ENCODE results near the gene DUSP28.
"Not testable (repeated sequence)": the region's sequence is repeated elsewhere in the genome, so short reads cannot be mapped to it uniquely, and the experiment has no call there.

Gene DUSP28

DNA sequence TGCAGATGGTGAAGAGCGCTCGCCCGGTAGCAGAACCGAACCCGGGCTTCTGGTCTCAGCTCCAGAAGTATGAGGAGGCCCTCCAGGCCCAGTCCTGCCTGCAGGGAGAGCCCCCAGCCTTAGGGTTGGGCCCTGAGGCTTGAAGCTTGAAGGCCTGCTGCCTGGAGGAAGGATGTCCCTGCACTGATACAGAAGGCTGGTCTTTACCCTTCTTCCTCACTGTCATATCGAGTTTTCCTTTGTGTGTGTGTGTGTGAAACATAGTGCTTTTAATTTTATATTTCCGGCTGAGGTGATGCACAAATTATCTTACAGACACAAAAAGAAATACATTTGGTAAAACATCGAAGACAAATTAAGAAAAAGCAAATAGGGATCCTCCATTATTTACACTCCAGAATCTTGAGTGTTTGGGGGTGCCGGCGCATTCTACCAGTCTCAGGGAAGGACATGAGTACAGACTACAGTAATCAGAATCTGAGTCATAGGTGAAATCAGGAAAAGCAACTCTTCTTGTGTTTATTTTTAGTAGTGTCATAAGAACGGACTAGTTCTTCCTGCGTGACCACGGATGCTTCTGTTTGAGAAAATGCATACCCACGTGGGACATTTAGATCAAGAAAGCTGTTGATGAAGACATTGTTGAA lies 1.3 kb downstream of the DUSP28 start:
- DNase-seq: peak; percentile 67 to 90 (median 83)

- not testable (repeated sequence) for DNase-seq
These were observed 3.1 kb downstream of the DUSP28 start for GRCh38 chr2:240563231-240563630.

- DNase-seq: no peak
These were observed 3.9 kb downstream of the DUSP28 start for GRCh38 chr2:240563951-240564560.

- peak in 1 of 3 donors; percentile 22 for DNase-seq
These were observed 4.6 kb downstream of the DUSP28 start for GRCh38 chr2:240564561-240565332.

DNA sequence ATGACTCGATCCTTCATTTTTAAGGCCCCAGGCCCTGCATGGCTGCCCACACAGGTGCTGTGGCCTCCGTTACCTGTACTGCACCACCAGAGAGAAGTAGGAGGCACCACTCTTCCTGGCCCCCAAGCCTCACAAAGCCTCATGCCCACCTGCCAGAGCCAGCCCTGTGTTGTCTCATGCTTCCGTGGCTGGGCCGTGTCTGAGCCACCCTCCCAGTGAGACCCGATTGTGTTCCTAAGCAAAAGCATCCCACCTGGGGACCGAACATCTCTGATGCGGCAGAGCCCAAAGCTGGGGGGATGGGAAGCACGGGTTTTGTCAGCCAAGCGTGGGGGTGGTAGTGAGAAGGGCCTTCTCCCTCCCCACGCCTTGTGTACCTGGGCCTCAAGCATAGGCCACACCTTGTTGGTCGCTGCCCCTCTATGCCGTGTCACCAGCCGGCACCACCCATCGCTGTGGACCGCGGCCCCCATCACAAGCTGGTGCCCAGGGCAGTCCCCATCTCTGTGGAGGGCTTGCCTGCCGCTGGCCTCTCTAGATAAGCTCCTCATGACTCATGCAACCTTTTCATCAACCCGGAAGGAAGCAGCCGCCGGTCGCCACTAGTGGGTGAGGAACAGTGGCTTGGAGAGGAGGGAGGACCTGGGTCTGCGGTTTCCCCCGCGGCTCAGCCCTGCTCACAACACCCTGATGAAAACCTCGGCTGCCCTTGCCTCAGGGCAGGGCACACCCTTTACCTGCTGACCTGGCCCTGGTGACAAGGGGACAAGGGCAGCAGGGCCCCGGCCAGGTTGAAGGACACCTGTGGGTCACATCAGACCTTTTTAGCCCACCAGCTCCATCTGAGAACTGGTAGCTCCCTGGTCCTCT lies 5.4 kb downstream of the DUSP28 start:
- DNase-seq: peak; percentile 89 to 91 (median 91)

- peak; percentile 91 to 97 (median 95) for DNase-seq
These were observed 6.3 kb downstream of the DUSP28 start for GRCh38 chr2:240566203-240567136.

- DNase-seq: peak in 2 of 3 donors; percentile 25 to 33
These were observed 7.1 kb downstream of the DUSP28 start for GRCh38 chr2:240567137-240567871.

DNA sequence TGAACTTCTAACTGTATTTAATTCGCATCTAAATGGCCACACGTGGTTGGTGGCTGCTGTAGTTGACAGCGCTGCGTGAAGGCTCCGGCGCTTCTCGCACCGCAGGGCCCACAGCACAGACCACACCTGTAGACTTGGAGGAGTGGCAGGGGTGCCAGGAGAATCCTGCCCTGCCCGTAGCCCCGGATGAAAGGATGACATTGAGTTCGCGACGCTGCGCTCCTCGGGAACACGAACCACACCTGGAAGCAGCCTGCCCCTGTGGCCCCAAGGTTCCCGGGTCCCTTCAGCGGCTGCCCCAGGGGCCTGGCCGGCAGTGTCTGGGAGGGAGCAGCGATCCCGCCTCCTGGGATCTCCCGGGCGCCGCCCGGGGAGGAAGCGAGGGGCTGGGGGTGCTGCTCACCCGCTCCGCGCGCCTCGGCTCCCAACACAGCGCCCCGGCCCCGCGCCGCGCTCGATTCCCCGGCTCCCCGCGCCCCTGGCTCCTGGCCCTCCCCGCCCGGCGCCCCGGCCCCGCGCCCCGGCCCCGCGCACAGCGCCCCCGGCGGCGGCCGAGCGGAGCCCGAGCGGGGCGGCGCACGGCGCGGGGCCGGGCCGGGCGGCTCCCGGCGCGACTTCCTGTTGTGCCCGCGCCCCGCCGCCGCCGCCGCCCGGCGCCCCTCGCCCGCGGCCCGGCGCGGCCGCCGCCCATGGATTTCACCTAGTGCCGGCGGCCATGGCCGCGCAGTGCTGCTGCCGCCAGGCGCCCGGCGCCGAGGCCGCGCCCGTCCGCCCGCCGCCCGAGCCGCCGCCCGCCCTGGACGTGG lies 7.9 kb downstream of the DUSP28 start, which contains the start of gene RNPEPL1:
Gene RNPEPL1, plus strand, starts transcription at position 613 of the 806 bp plus-strand sequence. Its CDS starts 103 bp downstream, at position 716.
- peak; percentile 62 to 93 (median 79) for DNase-seq

DNA sequence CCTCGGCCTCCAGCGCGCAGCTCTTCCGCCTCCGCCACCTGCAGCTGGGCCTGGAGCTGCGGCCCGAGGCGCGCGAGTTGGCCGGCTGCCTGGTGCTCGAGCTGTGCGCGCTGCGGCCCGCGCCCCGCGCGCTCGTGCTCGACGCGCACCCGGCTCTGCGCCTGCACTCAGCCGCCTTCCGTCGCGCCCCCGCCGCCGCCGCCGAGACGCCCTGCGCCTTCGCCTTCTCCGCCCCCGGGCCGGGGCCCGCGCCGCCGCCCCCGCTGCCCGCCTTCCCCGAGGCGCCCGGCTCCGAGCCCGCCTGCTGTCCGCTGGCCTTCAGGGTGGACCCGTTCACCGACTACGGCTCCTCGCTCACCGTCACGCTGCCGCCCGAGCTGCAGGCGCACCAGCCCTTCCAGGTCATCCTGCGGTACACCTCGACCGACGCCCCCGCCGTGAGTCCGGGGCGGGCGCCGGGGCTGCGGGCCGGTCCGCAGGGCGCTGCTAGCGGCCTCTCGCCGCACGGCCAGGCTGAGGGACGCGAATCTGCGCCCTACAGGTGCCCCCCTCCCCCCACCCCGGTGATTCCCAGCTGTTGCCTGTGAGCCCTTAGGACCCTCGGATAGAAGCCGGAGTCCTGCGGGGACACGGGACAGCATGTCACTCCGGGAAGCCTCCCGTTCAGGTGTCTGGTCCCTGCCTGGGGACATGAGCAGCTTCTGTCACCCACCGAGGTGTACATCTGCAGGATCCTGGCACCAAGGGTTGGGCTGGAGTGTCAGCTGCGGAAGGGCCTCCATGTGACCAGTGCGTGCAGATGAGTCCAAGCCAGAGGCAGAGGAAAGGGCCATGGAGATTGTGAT lies 8.7 kb downstream of the DUSP28 start:
- peak; percentile 50 to 75 (median 57) for DNase-seq

- DNase-seq: no peak
These were observed 9.4 kb downstream of the DUSP28 start for GRCh38 chr2:240569523-240569997.

DNA sequence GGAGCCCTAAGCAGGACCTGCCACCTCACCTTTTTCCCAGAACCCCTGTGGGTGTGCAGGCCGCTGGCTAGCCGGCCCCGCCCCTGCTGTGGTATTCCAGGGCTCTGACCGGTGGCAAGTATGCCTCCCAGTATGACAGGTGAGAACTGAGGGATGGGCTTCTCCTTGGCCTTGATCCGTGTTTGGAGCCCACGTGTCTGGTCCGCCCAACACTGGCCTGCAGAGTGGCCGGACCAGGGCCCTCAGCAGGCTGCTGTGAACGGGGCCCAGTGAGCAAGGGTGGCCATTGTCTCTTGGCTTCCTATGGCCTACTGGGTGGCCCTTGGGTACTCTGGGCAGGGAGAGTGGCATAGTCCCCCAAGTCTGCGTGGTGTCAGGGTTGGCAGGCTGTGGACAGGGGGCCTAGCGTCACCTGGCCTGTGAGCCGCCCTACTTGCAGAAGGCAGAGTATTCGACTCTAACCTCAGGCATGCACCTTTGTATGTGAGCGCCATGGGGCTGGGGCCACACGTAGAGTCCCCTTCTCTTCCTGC lies 9.9 kb downstream of the DUSP28 start:
- DNase-seq: no peak

DNA sequence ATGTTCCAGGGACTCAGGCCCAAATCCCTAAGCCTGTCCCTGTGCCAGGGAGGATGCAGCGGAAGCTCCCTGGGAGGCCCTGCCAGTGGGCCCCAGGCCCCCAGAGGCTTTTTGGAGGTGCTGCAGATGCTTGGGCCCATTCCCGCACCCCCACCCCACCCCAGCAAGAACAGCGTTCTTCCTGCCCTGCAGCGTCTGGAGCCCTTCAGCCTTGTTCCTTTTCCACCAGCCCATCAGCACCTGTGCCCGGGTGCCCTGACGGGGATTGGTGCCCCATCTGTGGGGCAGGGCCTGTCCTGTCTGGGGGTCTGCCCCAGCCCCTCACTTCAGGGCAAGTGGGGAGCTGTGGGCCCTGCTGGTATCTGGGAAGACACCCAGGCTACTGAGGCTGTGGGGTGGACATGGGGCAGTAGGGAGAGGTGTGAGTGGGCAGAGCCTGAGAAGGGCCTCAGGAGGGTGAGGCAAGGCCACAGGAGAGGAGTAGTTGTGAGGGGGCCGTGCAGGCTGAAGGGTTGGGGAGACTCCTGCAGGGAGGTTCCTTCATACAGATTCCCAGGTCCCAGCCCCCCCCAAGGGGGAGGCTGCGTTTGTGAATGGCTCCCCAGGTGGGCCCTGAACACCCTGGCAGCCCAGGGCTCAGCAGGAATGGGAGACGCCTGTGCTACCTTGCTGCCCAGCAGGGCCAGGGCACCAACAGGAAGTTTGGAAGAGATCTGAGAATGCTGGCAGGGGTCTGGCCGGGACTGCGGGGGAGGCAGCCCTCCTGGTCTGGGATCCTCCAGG lies 10.6 kb downstream of the DUSP28 start:
- DNase-seq: no peak

DNA sequence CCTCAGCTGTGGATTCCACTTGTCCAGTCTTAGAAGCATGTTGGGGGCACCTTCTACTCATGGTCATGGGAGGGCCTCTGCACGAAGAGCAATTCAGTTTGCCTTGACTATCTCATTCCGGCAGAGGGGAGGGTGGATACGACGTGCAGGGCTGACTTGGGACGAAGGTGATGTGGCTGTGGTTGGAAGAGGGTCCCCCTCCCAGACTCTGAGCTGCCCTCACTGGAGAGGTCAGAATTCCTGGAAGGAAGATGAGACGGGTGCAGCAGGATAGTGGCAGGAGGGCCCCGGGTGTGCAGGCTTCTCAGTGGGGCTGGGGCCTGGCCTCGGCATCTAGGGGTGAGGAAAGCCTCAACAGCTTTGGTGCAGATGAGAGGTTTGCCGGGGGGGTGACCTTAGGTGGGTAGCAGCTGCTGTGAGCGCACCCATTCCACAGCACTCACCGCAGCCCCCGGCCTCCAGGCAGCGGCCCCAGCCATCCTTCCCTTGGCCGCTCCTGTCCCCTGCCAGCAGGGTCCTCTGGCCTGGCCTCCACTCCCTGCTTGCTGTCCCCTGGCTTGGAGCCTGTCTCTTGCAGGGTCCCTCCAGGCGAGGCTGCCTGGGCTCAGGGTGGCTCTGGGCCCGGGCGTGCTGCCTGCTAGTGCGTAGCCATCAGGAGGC lies 11.3 kb downstream of the DUSP28 start:
- no peak for DNase-seq

DNA sequence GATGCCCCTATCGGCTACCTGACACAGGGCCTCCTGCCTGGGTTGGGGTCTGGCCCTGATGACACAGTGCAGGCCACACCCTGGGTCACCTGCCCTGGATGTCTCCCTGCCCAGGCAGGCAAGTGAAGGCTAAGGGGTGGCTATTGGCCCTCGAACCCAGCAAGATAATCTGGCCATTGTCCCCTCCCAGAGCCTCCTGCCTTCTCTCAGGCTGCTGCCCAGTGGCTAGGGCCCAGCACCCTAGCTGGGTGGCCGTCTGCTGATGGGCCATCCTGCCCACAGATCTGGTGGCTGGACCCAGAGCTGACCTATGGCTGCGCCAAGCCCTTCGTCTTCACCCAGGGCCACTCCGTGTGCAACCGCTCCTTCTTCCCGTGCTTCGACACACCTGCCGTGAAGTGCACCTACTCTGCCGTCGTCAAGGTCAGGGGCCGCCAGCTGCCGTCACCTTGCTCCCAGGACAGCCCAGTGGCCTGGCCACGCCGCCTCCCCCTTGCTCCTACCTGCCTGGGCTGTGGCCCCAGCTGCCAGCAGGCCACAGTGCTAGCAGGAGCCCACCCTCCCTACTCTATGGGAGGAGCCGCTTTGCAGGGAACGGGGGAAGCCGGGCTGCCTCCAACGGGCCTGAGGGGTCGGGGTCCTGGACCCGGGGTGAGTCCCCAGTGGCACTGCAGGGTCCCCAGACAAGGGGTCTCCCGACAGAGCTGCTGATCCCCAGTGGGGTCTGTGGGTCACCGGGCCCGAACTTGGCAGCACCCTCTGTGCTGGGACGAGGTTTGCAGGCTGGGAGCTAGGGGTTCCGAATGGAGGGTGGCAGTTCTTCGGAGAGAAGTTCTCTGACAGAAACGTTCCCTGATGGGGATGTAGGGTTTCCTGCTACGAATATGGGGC lies 12.2 kb downstream of the DUSP28 start:
- DNase-seq: no peak

DNA sequence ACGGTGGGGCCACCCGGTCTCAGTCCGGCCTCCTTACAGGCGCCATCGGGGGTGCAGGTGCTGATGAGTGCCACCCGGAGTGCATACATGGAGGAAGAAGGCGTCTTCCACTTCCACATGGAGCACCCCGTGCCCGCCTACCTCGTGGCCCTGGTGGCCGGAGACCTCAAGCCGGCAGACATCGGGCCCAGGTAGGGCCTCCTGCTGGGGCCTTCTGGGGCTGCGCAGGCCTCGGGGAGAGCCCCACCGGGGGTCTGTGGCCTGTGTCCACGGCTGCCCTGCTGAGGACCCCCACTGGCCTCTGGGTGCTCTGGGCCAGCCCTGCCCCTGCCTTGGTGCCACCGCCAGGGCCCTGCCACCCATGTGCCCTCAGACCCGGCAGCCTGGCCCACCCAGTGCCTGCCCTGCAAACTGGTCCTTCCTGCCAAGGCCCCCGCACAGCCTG lies 12.9 kb downstream of the DUSP28 start:
- DNase-seq: no peak
